Keratinocyte (primary cell): ENCODE data around the gene CRYGD. TPM values are rescaled to one million over a fixed set of nuclear protein-coding genes. Genes with fewer than 3 reads are reported as not detected.

Source experiments
- DNase-seq: peaks from one replicate; pipeline ENCODE4 v3.0.0-alpha.2; 2011; ENCODE audit warnings: low read depth, missing footprints, low spot score
- FAIRE-seq: peaks from 2 replicates; lab custom pipeline; 2011; peaks lifted over from hg19 to GRCh38; lab: Jason Lieb, UNC
- H2AFZ ChIP-seq: 2 replicates; pipeline ENCODE4 v1.6.0; 2012; ENCODE audit warnings: low read length, control low read depth, inconsistent platforms; ENCODE audit not compliant: control insufficient read depth
- H3K27ac ChIP-seq: 2 replicates; pipeline ENCODE4 v1.5.1; 2011; ENCODE audit warnings: low read length; ENCODE audit not compliant: control insufficient read depth, insufficient read depth
- H3K27me3 ChIP-seq: 3 replicates; pipeline ENCODE4 v1.6.0; 2011; ENCODE audit warnings: low read length; ENCODE audit not compliant: control insufficient read depth, insufficient read depth; ENCODE audit errors: extremely low read depth
- H3K36me3 ChIP-seq, 2 experiments: 2 replicates in 1 of 2; 3 replicates in 1 of 2; pipeline ENCODE4 v1.5.1; 2011; ENCODE audit warnings: low read length in 2 of 2, mild to moderate bottlenecking in 1 of 2; ENCODE audit not compliant: control insufficient read depth in 2 of 2, insufficient read depth in 2 of 2; ENCODE audit errors: extremely low read depth in 1 of 2
- H3K4me1 ChIP-seq: 3 replicates; pipeline ENCODE4 v1.5.1; 2011; ENCODE audit warnings: low read length; ENCODE audit not compliant: control insufficient read depth, insufficient read depth; ENCODE audit errors: extremely low read depth
- H3K4me2 ChIP-seq: 3 replicates; pipeline ENCODE4 v1.6.0; 2011; ENCODE audit warnings: low read depth, low read length; ENCODE audit not compliant: control insufficient read depth, insufficient read depth; ENCODE audit errors: extremely low read depth
- H3K4me3 ChIP-seq, 3 experiments: fragments of 200-600 bp in 1 of 3; sonication (generic) in 1 of 3; 2 replicates in 2 of 3; 3 replicates in 1 of 3; pipeline ENCODE4 v1.5.1; 2011 to 2016; ENCODE audit warnings: low read length in 3 of 3, mild to moderate bottlenecking in 3 of 3, control low read depth in 2 of 3, inconsistent platforms in 1 of 3, low read depth in 1 of 3, mixed read lengths in 1 of 3, mixed run types in 1 of 3, moderate library complexity in 1 of 3; ENCODE audit not compliant: control insufficient read depth in 2 of 3, insufficient read depth in 2 of 3; ENCODE audit errors: extremely low read depth in 1 of 3
- H3K79me2 ChIP-seq: 2 replicates; pipeline ENCODE4 v1.6.0; 2012; ENCODE audit warnings: low read length; ENCODE audit not compliant: control insufficient read depth, insufficient read depth
- H3K9ac ChIP-seq: 3 replicates; pipeline ENCODE4 v1.6.0; 2011; ENCODE audit warnings: low read length; ENCODE audit not compliant: control insufficient read depth, insufficient read depth; ENCODE audit errors: extremely low read depth
- H3K9me1 ChIP-seq: 3 replicates; pipeline ENCODE4 v1.6.0; 2011; ENCODE audit warnings: low read length; ENCODE audit not compliant: control insufficient read depth, insufficient read depth; ENCODE audit errors: extremely low read depth
- H3K9me3 ChIP-seq: 2 replicates; pipeline ENCODE4 v1.5.1; 2012; ENCODE audit warnings: low read depth, low read length; ENCODE audit not compliant: control insufficient read depth
- H4K20me1 ChIP-seq: 3 replicates; pipeline ENCODE4 v1.6.0; 2011; ENCODE audit warnings: low read length; ENCODE audit not compliant: control insufficient read depth, insufficient read depth; ENCODE audit errors: extremely low read depth
- CTCF ChIP-seq, 3 experiments: IDR thresholded peaks in 1 of 3; conservative IDR thresholded peaks in 1 of 3; optimal IDR thresholded peaks in 1 of 3; 2 replicates in 2 of 3; 3 replicates in 1 of 3; pipeline versions ENCODE3 to v1.5.1; 2011; ENCODE audit warnings: low read length in 3 of 3, mild to moderate bottlenecking in 3 of 3, moderate library complexity in 2 of 3, control low read depth in 1 of 3, inconsistent platforms in 1 of 3; ENCODE audit not compliant: insufficient read depth in 2 of 3; ENCODE audit errors: extremely low read depth in 1 of 3
- EZH2 ChIP-seq: IDR thresholded peaks from one replicate; pipeline ENCODE4 v1.6.1; 2012; ENCODE audit warnings: inconsistent platforms, mild to moderate bottlenecking, low read length, moderate library complexity
- dilution Hi-C: fragments of 300-500 bp; cut with MboI; formaldehyde crosslinking; loops from one replicate; pipeline ENCODE4 v1.7.0; 2020; ENCODE audit warnings: low sequenced_read_pairs; ENCODE audit not compliant: extremely low pct_ligation_motif_present
- polyA plus RNA-seq, 5 experiments: library from polyadenylated mRNA; depleted of rRNA in 3 of 5; stranded (reverse) in 3 of 5; stranded (forward) in 1 of 5; unstranded in 1 of 5; fragments of >200 nt; gene quantifications; 1 replicate in 1 of 5; 2 replicates in 3 of 5; 3 replicates in 1 of 5; pipeline versions ENCODE4 v1.2.1 to v1.2.3, GENCODE V29; 2011 to 2012; ENCODE audit warnings: missing spikeins in 2 of 5, low read depth in 1 of 5, low replicate concordance in 1 of 5

The CRYGD gene
- polyA plus RNA-seq, 1 donor (not counting 4 experiments of a cell fraction or from before 2014, with no cell fraction given): not detected

- DNase-seq: no peak
- H3K9ac ChIP-seq: no peak overlapping the region
- no peaks in the 10 kb centered on the region for H4K20me1 ChIP-seq
- H3K27me3 ChIP-seq: peaks cover 8% of the 10 kb centered on the region
- H2AFZ ChIP-seq: no peak overlapping the region
- no peaks in the 10 kb centered on the region for H3K79me2 ChIP-seq
- no peaks in the 10 kb centered on the region for H3K9me1 ChIP-seq
- H3K4me3 ChIP-seq: no peak overlapping the region
- dilution Hi-C loops: no loop called here
- no peak for FAIRE-seq
- no peaks in the 10 kb centered on the region for H3K4me1 ChIP-seq
- H3K36me3 ChIP-seq: no peaks in the 10 kb centered on the region
- H3K4me2 ChIP-seq: no peak overlapping the region
- TF ChIP-seq EZH2 (no peak), CTCF (optimal IDR thresholded peaks at IDR 0.05 in 1 of 3, IDR thresholded peaks at IDR 0.05 in 1 of 3, conservative IDR thresholded peaks at IDR 0.05 in 1 of 3; ENCODE audit: extremely low read depth in 1 of 3, insufficient read depth in 2 of 3, low read length in 3 of 3) (no peak)
- H3K9me3 ChIP-seq: no peaks in the 10 kb centered on the region
- no peak overlapping the region for H3K27ac ChIP-seq
Observed at GRCh38 chr2:208164951-208165755, 40.8 kb upstream of the CRYGD start.

GRCh38 chr2:208163489-208163888, 39.2 kb upstream of the CRYGD start, which contains the start of gene CRYGA:
TSS of gene CRYGA (minus strand) at chr2:208163589. CDS start at chr2:208163556, 33 bp downstream.
- peaks cover 8% of the 10 kb centered on the region for H3K27me3 ChIP-seq
- H3K4me3 ChIP-seq: no peak within 1 kb of the TSS
- no peaks in the 10 kb centered on the region for H3K79me2 ChIP-seq
- FAIRE-seq (no peak), DNase-seq (no peak)
- H3K27ac ChIP-seq: no peak within 1 kb of the TSS
- H4K20me1 ChIP-seq: no peaks in the 10 kb centered on the region
- no peak within 1 kb of the TSS for H2AFZ ChIP-seq
- H3K9me3 ChIP-seq: no peaks in the 10 kb centered on the region
- H3K36me3 ChIP-seq: no peaks in the 10 kb centered on the region
- dilution Hi-C loops: no loop called here
- no peak within 1 kb of the TSS for H3K9ac ChIP-seq
- TF ChIP-seq EZH2 (no peak), CTCF (optimal IDR thresholded peaks at IDR 0.05 in 1 of 3, IDR thresholded peaks at IDR 0.05 in 1 of 3, conservative IDR thresholded peaks at IDR 0.05 in 1 of 3; ENCODE audit: extremely low read depth in 1 of 3, insufficient read depth in 2 of 3, low read length in 3 of 3) (no peak)
- no peak within 1 kb of the TSS for H3K4me2 ChIP-seq
- no peaks in the 10 kb centered on the region for H3K9me1 ChIP-seq
- no peaks in the 10 kb centered on the region for H3K4me1 ChIP-seq
